Forelimb muscle (tissue), 1 donor: Measurements from ENCODE around the gene LHFPL4. TPM values are rescaled to one million over a fixed set of nuclear protein-coding genes. Genes with fewer than 3 reads are reported as not detected.

Experiments
- DNase-seq: peaks from one replicate; pipeline ENCODE4 v3.0.0-alpha.2; 2013; ENCODE audit warnings: low read depth
- polyA plus RNA-seq: library from polyadenylated mRNA; unstranded; fragments of 120-200 nt; gene quantifications from one replicate; pipeline ENCODE4 v1.2.1, GENCODE V29; 2013; ENCODE audit not compliant: insufficient read length

LHFPL4 gene
- polyA plus RNA-seq, 1 donor: 0.05 TPM

- DNase-seq: no peak
These were observed 80.0 kb downstream of the LHFPL4 start for GRCh38 chr3:9473496-9474065.

- no peak for DNase-seq
These were observed 83.6 kb downstream of the LHFPL4 start for GRCh38 chr3:9469986-9470385.

GRCh38 chr3:9468460-9468859 lies 85.2 kb downstream of the LHFPL4 start:
- no peak for DNase-seq

- no peak for DNase-seq
These were observed 86.2 kb downstream of the LHFPL4 start for GRCh38 chr3:9467451-9467850.

DNA sequence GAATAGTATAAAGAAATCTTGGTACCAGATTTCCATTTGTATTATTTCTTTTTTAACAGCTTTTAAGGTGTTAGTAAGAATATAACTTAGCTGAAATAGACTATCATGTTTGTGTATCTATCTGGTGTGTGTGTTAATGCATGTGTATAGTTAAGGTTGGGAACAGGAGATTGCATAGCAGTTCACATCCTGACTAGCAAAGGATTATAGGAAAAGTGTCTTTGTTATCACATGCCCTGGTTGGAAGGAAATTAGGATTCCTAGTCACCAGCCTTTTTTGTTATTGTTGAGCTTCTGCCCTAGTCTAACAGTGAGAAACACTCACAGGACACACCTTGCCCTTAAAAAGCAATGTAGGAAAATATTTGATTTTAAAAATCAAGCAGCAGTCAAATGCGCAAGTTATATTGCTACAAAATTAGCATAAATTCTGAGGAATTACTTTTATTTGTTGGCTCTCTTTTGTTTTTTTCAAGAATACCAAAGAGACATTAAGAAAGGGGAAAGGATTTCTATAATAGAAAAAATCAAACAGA lies 98.0 kb downstream of the LHFPL4 start:
- DNase-seq: no peak

DNA sequence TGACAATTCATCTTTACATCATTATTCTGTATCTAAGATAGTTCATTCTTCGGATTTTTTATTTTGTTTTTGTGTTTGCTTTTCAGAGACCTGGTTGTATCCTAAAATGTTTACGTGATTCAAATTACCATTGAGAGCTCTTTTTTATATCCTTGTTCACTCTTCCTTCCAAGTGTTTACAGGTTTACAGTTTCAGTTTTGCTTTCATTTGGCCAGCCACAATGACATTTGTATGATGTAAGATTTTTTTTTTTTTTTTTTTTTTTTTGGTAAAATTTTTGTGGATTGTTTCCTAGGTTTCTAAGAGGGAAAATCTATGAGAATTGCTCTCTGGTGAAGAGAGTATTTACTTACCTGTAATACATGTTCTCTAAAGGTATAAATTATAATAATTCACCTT lies 101.2 kb downstream of the LHFPL4 start:
- DNase-seq: no peak

DNA sequence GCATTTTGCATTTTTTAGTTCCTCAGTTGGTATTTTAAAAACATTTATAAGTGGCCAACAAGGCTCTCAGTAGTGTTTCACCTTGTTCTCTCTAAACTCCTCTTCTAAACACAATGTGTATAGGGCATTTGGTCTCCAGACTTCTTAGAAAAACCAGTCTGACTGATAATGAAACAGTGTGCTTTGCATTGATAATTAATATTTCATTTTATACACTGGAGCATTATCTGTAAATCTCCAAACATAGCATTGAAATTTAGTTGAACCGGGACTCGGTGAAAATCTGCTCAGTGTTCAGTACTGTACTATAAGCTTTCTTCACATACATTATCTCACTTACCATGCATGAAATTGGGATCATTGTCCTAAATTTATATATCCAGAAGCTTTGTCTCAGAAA lies 102.6 kb downstream of the LHFPL4 start:
- DNase-seq: no peak

DNA sequence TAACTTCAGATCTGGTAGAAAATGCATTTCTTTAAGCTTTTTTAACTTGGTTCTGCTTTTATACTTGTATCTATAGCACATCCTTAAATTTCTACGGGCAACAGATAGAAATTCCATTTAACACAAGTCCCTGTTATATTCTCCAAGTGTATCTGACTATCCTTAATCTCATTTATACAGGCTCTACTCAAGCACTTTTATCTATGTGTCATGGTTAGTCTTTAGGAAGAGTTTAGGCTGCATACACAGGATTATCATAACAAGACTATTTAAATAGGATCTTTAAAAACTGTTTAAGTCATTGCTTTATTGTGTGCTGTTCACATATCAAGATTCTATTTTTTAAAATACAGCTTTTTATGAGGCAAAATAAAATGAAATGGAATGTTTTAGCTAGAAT lies 103.5 kb downstream of the LHFPL4 start:
- DNase-seq: no peak

DNA sequence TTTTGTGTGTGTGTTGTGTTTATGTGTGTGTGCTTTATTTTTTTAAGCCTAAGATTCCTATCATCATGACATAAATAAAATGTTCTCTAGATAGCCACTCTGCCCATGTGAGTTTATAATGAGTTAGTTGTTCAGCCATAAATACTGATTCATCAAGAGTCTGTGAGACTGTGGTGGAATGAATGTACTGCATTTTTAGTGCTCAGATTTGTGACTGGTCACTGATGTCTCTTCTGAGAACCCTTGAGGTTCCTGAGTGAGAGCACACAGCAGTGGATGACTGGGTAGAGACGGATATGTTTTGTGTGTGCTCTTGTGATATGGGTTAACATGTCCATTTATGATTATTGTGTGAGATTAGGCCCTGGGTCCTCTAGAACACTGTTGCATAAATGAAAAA lies 105.0 kb downstream of the LHFPL4 start:
- DNase-seq: no peak

Other genes with a start within 250 kb of the LHFPL4 start
- 32.2 TPM for gene THUMPD3, start 190.8 kb downstream of the LHFPL4 start, polyA plus RNA-seq
- 99.2 TPM for gene SETD5, start 156.2 kb downstream of the LHFPL4 start, polyA plus RNA-seq
- gene MTMR14, start 95.7 kb upstream of the LHFPL4 start, polyA plus RNA-seq: 19.1 TPM
- not detected for gene CPNE9, start 150.0 kb upstream of the LHFPL4 start, polyA plus RNA-seq
- gene BRPF1, start 177.9 kb upstream of the LHFPL4 start, polyA plus RNA-seq: 11.7 TPM
- 30.0 TPM for gene OGG1, start 196.1 kb upstream of the LHFPL4 start, polyA plus RNA-seq
- gene CAMK1, start 216.1 kb upstream of the LHFPL4 start, polyA plus RNA-seq: 11.9 TPM
- gene TADA3, start 238.7 kb upstream of the LHFPL4 start, polyA plus RNA-seq: 61.8 TPM
- gene ARPC4, start 239.3 kb upstream of the LHFPL4 start, polyA plus RNA-seq: 75.6 TPM